A375 (cell line): Measurements from ENCODE around the gene KAZALD1. TPM values are rescaled to one million over a fixed set of nuclear protein-coding genes. Genes with fewer than 3 reads are reported as not detected.

ENCODE experiments used
- total RNA-seq: library from RNA; depleted of rRNA; stranded (reverse); fragments of >200 nt; shearing (Covaris generic); gene quantifications from 2 replicates; pipeline ENCODE4 v1.2.3, GENCODE V29; 2014; rRNA removed

Gene KAZALD1, protein sequence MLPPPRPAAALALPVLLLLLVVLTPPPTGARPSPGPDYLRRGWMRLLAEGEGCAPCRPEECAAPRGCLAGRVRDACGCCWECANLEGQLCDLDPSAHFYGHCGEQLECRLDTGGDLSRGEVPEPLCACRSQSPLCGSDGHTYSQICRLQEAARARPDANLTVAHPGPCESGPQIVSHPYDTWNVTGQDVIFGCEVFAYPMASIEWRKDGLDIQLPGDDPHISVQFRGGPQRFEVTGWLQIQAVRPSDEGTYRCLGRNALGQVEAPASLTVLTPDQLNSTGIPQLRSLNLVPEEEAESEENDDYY
- total RNA-seq = 11.8 and 15.1 TPM in 2 replicates

DNA sequence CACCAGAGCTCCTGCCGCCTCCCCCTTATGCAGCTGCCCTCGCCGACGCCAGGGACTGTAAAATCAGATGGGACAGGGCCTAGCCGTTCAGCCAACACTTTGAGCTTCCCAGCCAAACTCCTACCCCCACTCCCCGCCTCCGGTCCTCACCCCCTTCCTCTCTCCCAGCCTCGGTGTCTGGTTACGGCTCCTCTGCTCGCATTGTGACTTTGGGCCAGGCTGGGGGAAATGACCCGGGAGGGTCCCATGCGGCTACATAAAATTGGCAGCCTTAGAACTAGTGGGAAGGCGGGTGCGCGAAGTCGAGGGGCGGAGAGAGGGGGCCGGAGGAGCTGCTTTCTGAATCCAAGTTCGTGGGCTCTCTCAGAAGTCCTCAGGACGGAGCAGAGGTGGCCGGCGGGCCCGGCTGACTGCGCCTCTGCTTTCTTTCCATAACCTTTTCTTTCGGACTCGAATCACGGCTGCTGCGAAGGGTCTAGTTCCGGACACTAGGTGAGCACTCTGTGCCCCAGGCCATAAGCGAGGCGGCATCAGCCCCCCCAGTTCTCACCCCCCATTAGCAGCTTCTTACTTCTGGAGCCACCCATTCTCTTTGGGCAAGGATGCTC lies at the start of gene KAZALD1:
KAZALD1 (plus strand) TSS at position 366 of the 608 bp plus-strand sequence. CDS start 604 bp downstream, outside the sequence.

DNA sequence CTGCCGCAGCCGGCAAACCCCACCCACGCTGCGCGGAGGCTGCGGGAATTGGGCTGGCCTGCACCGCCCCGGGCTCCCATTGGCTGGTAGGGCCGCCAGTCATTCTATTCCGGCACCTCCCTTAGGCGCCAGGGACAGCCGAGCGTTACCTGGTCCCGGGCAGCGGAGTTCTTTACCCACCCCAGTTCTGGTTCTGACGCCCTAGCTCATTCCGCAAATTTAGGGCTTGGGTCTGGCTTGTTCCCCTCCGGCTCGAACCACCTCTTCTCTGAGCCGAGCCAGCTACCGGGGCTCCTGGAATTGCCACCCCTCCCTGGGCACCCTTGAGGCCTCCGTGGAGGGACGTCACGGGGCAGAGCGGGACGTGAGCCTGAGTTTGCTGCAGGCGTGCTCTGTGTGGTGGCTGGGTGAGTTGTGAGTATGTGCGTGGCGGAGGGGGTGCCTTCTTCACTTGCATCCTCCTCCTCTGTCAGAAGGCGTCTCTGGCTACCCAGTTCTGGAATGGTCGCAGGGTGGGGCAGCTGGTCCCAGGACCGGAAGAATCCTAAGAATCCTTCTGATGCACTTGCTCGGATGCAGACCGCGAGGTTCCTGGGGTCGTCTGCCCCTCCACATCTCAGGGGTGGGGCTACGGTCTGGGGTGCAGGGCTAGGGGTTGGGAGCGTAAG lies 30.5 kb upstream of the KAZALD1 start, which contains the start of the genes PDZD7 and SFXN3:
PDZD7 (minus strand) TSS at position 2 of the 668 bp plus-strand sequence. CDS start 910 bp downstream, outside the sequence.
SFXN3 (plus strand) TSS at position 107 of the 668 bp plus-strand sequence. CDS start 3,461 bp downstream, outside the sequence.

Other genes with a start within 250 kb of the KAZALD1 start
- gene SLF2, start 149.0 kb upstream of the KAZALD1 start, total RNA-seq = 19.1 and 21.3 TPM in 2 replicates
- 2.4 and 3.3 TPM in 2 replicates for gene SEMA4G, start 92.5 kb upstream of the KAZALD1 start, total RNA-seq
- gene MRPL43, start 74.5 kb upstream of the KAZALD1 start, total RNA-seq = 96.0 and 96.9 TPM in 2 replicates
- gene TWNK, start 74.4 kb upstream of the KAZALD1 start, total RNA-seq = 35.2 and 41.4 TPM in 2 replicates
- 90.6 and 100 TPM in 2 replicates for gene LZTS2, start 62.2 kb upstream of the KAZALD1 start, total RNA-seq
- 6.6 and 7.0 TPM in 2 replicates for gene PDZD7, start 30.9 kb upstream of the KAZALD1 start, total RNA-seq
- gene SFXN3, start 30.8 kb upstream of the KAZALD1 start, total RNA-seq = 76.5 and 95.2 TPM in 2 replicates
- not detected in 2 replicates for gene TLX1, start 69.3 kb downstream of the KAZALD1 start, total RNA-seq
- gene LBX1, start 167.5 kb downstream of the KAZALD1 start, total RNA-seq = not detected in 2 replicates